ENCODE data around the gene ADGB.
A peak's percentile ranks its signal among the peaks of the same experiment; 100 is the strongest.

Gene ADGB

GRCh38 chr6:146827216-146827928 lies 228.6 kb downstream of the ADGB start:
- H3K79me1 ChIP-seq (ENCODE audit: low read length), result no peaks in the 10 kb centered on the region
- no peaks in the 10 kb centered on the region for H3K36me3 ChIP-seq (ENCODE audit: control insufficient read depth, insufficient read depth, low read length)
- H2BK15ac ChIP-seq (replicated peaks; ENCODE audit: low read depth), result no peak overlapping the region
- no peak overlapping the region for H3K27ac ChIP-seq (ENCODE audit: low read depth, low read length)
- peak; percentile 12 for DNase-seq
- H2BK5ac ChIP-seq (ENCODE audit: low read length), result no peak overlapping the region
- H3K4me3 ChIP-seq (ENCODE audit: low read length), result no peak overlapping the region
- no peak overlapping the region for H3K4me2 ChIP-seq (ENCODE audit: low read length)
- peak overlapping the region; percentile 50 for H4K5ac ChIP-seq (ENCODE audit: low read length)
- no peak overlapping the region for H2AK5ac ChIP-seq (ENCODE audit: low read length)
- H4K8ac ChIP-seq (ENCODE audit: low read depth, low read length), result no peak overlapping the region
- WGBS (ENCODE audit: extremely low coverage, insufficient coverage, low lambda C conversion rate), result no CpG with 5 or more reads among the region's 4 CpGs
- H3K27me3 ChIP-seq (ENCODE audit: insufficient read depth, low read length, poor library complexity), result no peaks in the 10 kb centered on the region
- no peak overlapping the region for H3K23ac ChIP-seq (ENCODE audit: low read length)
- no peaks in the 10 kb centered on the region for H3K4me1 ChIP-seq (ENCODE audit: control insufficient read depth, low read depth, low read length)
- no peak overlapping the region for H3K9ac ChIP-seq (ENCODE audit: low read length)
- H2BK120ac ChIP-seq (ENCODE audit: low read depth, low read length), result no peak overlapping the region
- H3K56ac ChIP-seq (ENCODE audit: low read length), result no peak overlapping the region
- no peak overlapping the region for H3K18ac ChIP-seq (ENCODE audit: low read length)
- no peaks in the 10 kb centered on the region for H3K79me2 ChIP-seq (ENCODE audit: control insufficient read depth, insufficient read depth, low read length)
- no peak overlapping the region for H3K4ac ChIP-seq (ENCODE audit: low read depth, low read length)

GRCh38 chr6:146829792-146830565 lies 231.2 kb downstream of the ADGB start:
- no peak overlapping the region for H3K4ac ChIP-seq (ENCODE audit: low read depth, low read length)
- H3K27me3 ChIP-seq (ENCODE audit: insufficient read depth, low read length, poor library complexity), result no peaks in the 10 kb centered on the region
- no peak overlapping the region for H3K4me3 ChIP-seq (ENCODE audit: low read length)

GRCh38 chr6:146833157-146833556 lies 234.4 kb downstream of the ADGB start:
- Histone ChIP-seq H3K9ac (ENCODE audit: low read length) (no peak overlapping the region), H4K8ac (ENCODE audit: low read depth, low read length) (peak overlapping the region; percentile 56), H3K4me2 (ENCODE audit: low read length) (no peak overlapping the region), H3K23ac (ENCODE audit: low read length) (no peak overlapping the region), H3K4ac (ENCODE audit: low read depth, low read length) (no peak overlapping the region), H3K56ac (ENCODE audit: low read length) (no peak overlapping the region), H3K36me3 (ENCODE audit: control insufficient read depth, insufficient read depth, low read length) (no peaks in the 10 kb centered on the region), H2BK5ac (ENCODE audit: low read length) (no peak overlapping the region), H2AK5ac (ENCODE audit: low read length) (no peak overlapping the region), H3K18ac (ENCODE audit: low read length) (peak overlapping the region; percentile 34), H3K79me2 (ENCODE audit: control insufficient read depth, insufficient read depth, low read length) (no peaks in the 10 kb centered on the region), H3K4me3 (ENCODE audit: low read length) (no peak overlapping the region), H4K5ac (ENCODE audit: low read length) (no peak overlapping the region), H3K27ac (ENCODE audit: low read depth, low read length) (no peak overlapping the region), H3K79me1 (ENCODE audit: low read length) (no peaks in the 10 kb centered on the region), H2BK120ac (ENCODE audit: low read depth, low read length) (no peak overlapping the region), H3K27me3 (ENCODE audit: insufficient read depth, low read length, poor library complexity) (no peaks in the 10 kb centered on the region), H2BK15ac (replicated peaks; ENCODE audit: low read depth) (no peak overlapping the region), H3K4me1 (ENCODE audit: control insufficient read depth, low read depth, low read length) (no peaks in the 10 kb centered on the region)
- WGBS (ENCODE audit: extremely low coverage, insufficient coverage, low lambda C conversion rate), result no CpG with 5 or more reads among the region's 3 CpGs
- no peak for DNase-seq

More at GRCh38 chr6:146829792-146830565, 231.2 kb downstream of the ADGB start:
- Histone ChIP-seq H3K27ac (ENCODE audit: low read depth, low read length) (peak overlapping the region; percentile 70), H4K8ac (ENCODE audit: low read depth, low read length) (no peak overlapping the region), H3K23ac (ENCODE audit: low read length) (no peak overlapping the region), H3K9ac (ENCODE audit: low read length) (no peak overlapping the region), H2BK5ac (ENCODE audit: low read length) (no peak overlapping the region), H2BK120ac (ENCODE audit: low read depth, low read length) (no peak overlapping the region), H2BK15ac (replicated peaks; ENCODE audit: low read depth) (no peak overlapping the region), H3K36me3 (ENCODE audit: control insufficient read depth, insufficient read depth, low read length) (no peaks in the 10 kb centered on the region), H3K79me2 (ENCODE audit: control insufficient read depth, insufficient read depth, low read length) (no peaks in the 10 kb centered on the region), H3K18ac (ENCODE audit: low read length) (peak overlapping the region; percentile 75), H3K4me2 (ENCODE audit: low read length) (no peak overlapping the region), H3K56ac (ENCODE audit: low read length) (no peak overlapping the region), H3K79me1 (ENCODE audit: low read length) (no peaks in the 10 kb centered on the region), H3K4me1 (ENCODE audit: control insufficient read depth, low read depth, low read length) (no peaks in the 10 kb centered on the region), H2AK5ac (ENCODE audit: low read length) (no peak overlapping the region), H4K5ac (ENCODE audit: low read length) (no peak overlapping the region)
- DNase-seq, result peak; percentile 84
- no CpG with 5 or more reads among the region's 1 CpG for WGBS (ENCODE audit: extremely low coverage, insufficient coverage, low lambda C conversion rate)

- DNase-seq, result no peak
- Histone ChIP-seq H3K56ac (ENCODE audit: low read length) (no peak overlapping the region), H3K4ac (ENCODE audit: low read depth, low read length) (no peak overlapping the region), H3K79me1 (ENCODE audit: low read length) (no peaks in the 10 kb centered on the region), H3K18ac (ENCODE audit: low read length) (no peak overlapping the region), H3K36me3 (ENCODE audit: control insufficient read depth, insufficient read depth, low read length) (no peaks in the 10 kb centered on the region), H4K5ac (ENCODE audit: low read length) (no peak overlapping the region), H2BK120ac (ENCODE audit: low read depth, low read length) (no peak overlapping the region), H3K79me2 (ENCODE audit: control insufficient read depth, insufficient read depth, low read length) (no peaks in the 10 kb centered on the region), H2BK5ac (ENCODE audit: low read length) (no peak overlapping the region), H2AK5ac (ENCODE audit: low read length) (no peak overlapping the region), H4K8ac (ENCODE audit: low read depth, low read length) (no peak overlapping the region), H2BK15ac (replicated peaks; ENCODE audit: low read depth) (no peak overlapping the region), H3K27me3 (ENCODE audit: insufficient read depth, low read length, poor library complexity) (no peaks in the 10 kb centered on the region), H3K4me2 (ENCODE audit: low read length) (no peak overlapping the region), H3K4me3 (ENCODE audit: low read length) (no peak overlapping the region), H3K27ac (ENCODE audit: low read depth, low read length) (peak overlapping the region; percentile 18), H3K23ac (ENCODE audit: low read length) (no peak overlapping the region), H3K9ac (ENCODE audit: low read length) (no peak overlapping the region), H3K4me1 (ENCODE audit: control insufficient read depth, low read depth, low read length) (no peaks in the 10 kb centered on the region)
- WGBS (ENCODE audit: extremely low coverage, insufficient coverage, low lambda C conversion rate), result no CpG with 5 or more reads among the region's 1 CpG
Measured at GRCh38 chr6:146840216-146840615, 241.4 kb downstream of the ADGB start.

- Histone ChIP-seq H3K79me1 (ENCODE audit: low read length) (no peaks in the 10 kb centered on the region), H3K4me1 (ENCODE audit: control insufficient read depth, low read depth, low read length) (no peaks in the 10 kb centered on the region), H3K4me2 (ENCODE audit: low read length) (no peak overlapping the region), H3K9ac (ENCODE audit: low read length) (no peak overlapping the region), H3K27ac (ENCODE audit: low read depth, low read length) (no peak overlapping the region), H3K56ac (ENCODE audit: low read length) (no peak overlapping the region), H3K23ac (ENCODE audit: low read length) (no peak overlapping the region), H3K36me3 (ENCODE audit: control insufficient read depth, insufficient read depth, low read length) (no peaks in the 10 kb centered on the region), H3K18ac (ENCODE audit: low read length) (no peak overlapping the region), H4K8ac (ENCODE audit: low read depth, low read length) (no peak overlapping the region), H2BK15ac (replicated peaks; ENCODE audit: low read depth) (no peak overlapping the region), H3K4me3 (ENCODE audit: low read length) (no peak overlapping the region), H3K4ac (ENCODE audit: low read depth, low read length) (no peak overlapping the region), H2BK5ac (ENCODE audit: low read length) (no peak overlapping the region), H4K5ac (ENCODE audit: low read length) (no peak overlapping the region), H2AK5ac (ENCODE audit: low read length) (no peak overlapping the region), H2BK120ac (ENCODE audit: low read depth, low read length) (no peak overlapping the region), H3K27me3 (ENCODE audit: insufficient read depth, low read length, poor library complexity) (no peaks in the 10 kb centered on the region), H3K79me2 (ENCODE audit: control insufficient read depth, insufficient read depth, low read length) (no peaks in the 10 kb centered on the region)
- WGBS (ENCODE audit: extremely low coverage, insufficient coverage, low lambda C conversion rate), result no CpG with 5 or more reads among the region's 3 CpGs
- no peak for DNase-seq
Measured at GRCh38 chr6:146840641-146841040, 241.9 kb downstream of the ADGB start.
